Choroid plexus epithelial cell (primary cell): ENCODE measurements around the gene MRPL41.
"Not testable (repeated sequence)": the region's sequence is repeated elsewhere in the genome, so short reads cannot be mapped to it uniquely, and the experiment has no call there.

Experiments used
- DNase-seq: peaks from one replicate; pipeline ENCODE4 v3.0.0-alpha.2; 2010; ENCODE audit warnings: low read depth
- H3K4me3 ChIP-seq: 2 replicates; pipeline ENCODE4 v1.5.1; 2011; ENCODE audit warnings: low read depth, mild to moderate bottlenecking, control low read depth, low read length, moderate library complexity
- TF ChIP-seq, protein P1 (sequence below): conservative IDR thresholded peaks from 2 replicates; pipeline ENCODE4 v1.5.1; 2011; ENCODE audit warnings: low read depth, mild to moderate bottlenecking, control low read depth, inconsistent platforms, low read length, moderate library complexity

Gene MRPL41

DNA sequence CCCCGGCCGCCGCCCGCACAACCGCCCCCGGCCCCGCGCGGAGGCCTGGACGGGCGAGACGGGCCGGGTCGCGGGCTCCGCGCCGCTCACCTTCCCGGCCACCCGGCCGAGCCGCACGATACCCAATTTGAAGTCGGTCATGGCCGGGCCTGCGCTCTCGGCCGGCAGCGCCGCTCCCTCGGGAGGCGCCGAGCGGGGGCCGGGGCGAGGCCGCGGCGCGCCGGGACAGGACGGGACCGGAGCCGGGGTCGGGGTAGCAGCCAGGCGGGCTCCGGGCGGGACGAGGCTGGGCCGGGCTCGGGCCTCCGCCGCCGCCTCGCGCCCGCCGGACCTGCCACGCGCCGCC, 38.4 kb downstream of the MRPL41 start:
- TF ChIP-seq, protein P1, sequence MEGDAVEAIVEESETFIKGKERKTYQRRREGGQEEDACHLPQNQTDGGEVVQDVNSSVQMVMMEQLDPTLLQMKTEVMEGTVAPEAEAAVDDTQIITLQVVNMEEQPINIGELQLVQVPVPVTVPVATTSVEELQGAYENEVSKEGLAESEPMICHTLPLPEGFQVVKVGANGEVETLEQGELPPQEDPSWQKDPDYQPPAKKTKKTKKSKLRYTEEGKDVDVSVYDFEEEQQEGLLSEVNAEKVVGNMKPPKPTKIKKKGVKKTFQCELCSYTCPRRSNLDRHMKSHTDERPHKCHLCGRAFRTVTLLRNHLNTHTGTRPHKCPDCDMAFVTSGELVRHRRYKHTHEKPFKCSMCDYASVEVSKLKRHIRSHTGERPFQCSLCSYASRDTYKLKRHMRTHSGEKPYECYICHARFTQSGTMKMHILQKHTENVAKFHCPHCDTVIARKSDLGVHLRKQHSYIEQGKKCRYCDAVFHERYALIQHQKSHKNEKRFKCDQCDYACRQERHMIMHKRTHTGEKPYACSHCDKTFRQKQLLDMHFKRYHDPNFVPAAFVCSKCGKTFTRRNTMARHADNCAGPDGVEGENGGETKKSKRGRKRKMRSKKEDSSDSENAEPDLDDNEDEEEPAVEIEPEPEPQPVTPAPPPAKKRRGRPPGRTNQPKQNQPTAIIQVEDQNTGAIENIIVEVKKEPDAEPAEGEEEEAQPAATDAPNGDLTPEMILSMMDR: no peak
- peak overlapping the region; percentile 71 for H3K4me3 ChIP-seq
- DNase-seq: no peak

DNA sequence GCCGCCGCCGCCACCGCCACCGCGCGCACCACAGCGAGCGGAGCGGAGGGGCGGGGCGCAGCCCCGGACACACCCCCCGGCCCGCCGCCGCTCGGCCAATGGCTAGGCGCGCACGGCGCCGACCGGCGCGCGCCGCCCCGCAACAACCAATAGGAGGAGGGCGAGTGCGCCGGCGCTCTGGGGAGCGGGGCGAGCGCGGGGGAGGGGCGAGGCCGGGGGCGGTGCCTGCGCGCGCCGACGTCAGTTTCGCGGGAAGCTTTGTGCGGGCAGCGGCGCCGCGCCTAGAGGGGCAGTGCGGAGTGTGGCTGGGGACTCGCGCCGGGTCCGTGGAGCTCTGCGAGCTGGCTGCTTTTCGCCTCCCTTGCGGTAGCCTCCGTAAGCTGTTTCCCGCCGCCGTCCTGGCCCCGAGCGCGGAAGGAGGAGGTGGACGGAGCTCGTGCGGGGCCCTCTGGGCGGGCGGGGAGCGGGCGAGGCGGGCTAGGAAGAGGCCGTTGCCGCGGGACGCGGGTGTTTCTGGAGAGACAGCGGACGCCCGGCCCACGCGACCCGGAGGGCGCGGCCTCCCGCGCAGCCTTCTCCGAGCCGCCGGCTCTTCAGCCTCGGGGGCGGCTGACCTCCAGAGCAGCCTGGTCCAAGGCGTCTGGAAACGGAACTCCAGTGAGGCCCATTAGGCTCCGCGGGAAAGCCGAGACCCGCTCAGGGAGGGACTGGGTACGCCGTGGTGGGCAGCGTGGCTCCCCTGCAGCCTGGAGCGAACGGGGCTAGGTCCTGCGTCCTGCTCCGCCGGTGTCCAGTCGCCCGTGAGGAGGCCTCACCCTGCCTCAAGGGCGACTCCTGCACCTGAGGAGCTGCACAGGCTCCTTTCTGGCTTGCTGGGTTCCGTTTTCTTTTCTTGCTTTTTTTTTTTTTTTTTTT, 39.0 kb downstream of the MRPL41 start, which contains the start of gene ZMYND19:
TSS of gene ZMYND19 (minus strand) at position 44 of the 915 bp plus-strand sequence. CDS start 249 bp downstream, outside the sequence.
- peak within 1 kb of the TSS; percentile 82 for H3K4me3 ChIP-seq
- TF ChIP-seq, protein P1: no peak
- DNase-seq: peak; percentile 86

DNA sequence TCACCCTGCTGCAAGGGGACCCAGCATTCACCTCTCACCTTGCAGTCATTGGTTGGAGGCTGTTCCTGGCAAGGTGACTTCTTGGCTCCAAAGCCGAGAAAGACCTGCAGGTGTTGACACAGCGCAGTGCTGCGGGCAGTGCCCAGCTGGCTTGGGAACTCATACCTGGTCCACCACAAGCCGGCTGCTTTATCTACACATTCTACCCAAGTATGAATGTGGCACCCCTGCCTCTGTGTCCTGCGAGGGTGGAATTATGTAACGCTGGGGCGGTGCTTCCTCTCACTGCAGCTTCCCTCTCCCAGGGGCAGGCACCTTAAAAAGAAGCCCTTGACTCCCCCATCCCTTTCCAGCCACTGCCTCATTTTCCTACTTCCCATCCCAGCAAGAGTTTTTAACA, 41.1 kb downstream of the MRPL41 start:
- TF ChIP-seq, protein P1: no peak
- DNase-seq: no peak
- H3K4me3 ChIP-seq: no peak overlapping the region

DNA sequence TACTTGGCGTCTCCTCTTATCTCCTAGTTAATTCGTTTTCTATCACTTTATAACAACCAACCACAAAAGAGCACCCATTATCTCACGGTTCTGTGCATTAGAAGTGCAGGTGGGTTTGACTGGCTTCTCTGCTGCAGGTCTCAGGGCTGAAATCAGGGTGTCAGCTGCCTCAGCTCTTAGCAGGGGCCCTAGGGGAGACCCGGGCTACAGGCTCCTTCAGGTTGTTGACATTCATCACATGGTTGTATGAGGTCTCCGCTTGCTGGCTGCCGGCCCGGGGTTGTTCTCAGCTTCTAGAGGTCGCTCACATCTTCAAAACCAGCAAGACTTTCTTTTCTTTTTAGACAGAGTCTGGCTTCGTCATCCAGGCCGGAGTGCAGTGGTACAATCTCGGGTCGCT, 41.5 kb downstream of the MRPL41 start:
- DNase-seq: peak; percentile 54
- H3K4me3 ChIP-seq: no peak overlapping the region
- TF ChIP-seq, protein P1: no peak

DNA sequence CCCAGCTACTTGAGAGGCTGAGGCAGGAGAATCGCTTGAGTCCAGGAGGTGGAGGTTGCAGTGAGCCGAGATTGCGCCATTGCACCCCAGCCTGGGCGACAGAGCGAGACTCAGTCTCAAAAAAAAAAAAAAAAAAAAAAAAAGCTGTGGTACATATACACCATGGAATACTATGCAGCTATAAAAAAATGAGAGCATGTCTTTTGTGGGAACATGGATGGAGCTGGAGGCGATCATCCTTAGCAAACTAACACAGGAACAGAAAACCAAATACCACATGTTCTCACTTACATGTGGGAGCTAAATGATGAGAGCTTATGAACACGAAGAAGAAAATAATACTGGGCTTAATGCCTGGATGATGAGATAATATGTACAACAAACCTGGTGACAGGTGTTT, 44.9 kb downstream of the MRPL41 start:
- not testable (repeated sequence) for H3K4me3 ChIP-seq, DNase-seq

DNA sequence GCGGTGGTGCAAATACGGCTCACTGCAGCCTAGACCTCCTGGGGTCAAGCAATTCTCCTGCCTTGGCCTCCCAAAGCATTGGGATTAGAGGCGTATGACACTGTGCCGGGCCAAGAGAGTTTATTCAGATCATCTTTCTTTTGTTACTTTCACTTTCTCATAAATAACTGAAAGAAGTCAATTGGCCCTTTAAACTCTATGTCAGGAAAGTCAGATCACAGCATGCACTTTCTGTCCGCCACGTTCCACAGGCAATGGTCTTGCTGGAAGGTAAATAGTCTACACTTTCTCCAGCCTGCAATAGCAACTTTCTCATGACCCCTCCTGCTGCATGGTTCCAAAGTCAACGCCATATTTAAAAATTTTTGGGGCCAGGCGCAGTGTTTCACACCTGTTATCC, 47.3 kb downstream of the MRPL41 start:
- no peak overlapping the region for H3K4me3 ChIP-seq
- no peak for DNase-seq
- TF ChIP-seq, protein P1: no peak
